Measurements from ENCODE around the gene RSL1D1. TPM values are rescaled to one million over a fixed set of nuclear protein-coding genes. Genes with fewer than 3 reads are reported as not detected.
"Not testable (repeated sequence)": the region's sequence is repeated elsewhere in the genome, so short reads cannot be mapped to it uniquely, and the experiment has no call there.

RSL1D1 gene
- polyA plus RNA-seq, 1 of the 3 experiments (the other 2 are of a cell fraction) = 38.0 TPM

DNA sequence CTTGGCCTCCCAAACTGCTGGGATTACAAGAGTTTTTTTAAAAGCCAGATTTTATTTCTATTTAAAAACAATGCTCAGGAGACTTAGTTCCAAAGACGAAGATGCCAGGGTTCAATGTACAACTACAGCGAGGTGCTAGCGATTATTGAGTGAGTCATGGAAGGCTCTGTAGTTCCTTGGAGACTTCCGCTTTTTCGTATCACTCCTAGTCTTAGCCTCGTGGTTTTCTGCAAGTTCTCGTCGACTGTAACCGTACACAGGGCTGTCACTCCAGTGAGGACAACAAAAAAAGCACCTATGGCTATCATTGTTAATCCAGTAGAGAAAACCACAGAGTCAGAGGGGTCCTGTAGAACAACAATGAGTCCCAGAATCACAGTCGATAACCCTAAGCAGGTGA is 31.5 kb downstream of the RSL1D1 start:
- CTCF ChIA-PET = interaction anchor here (1.5 kb wide), 1 partner anchor 24 kb away, joined by 3 read pairs; no protein-coding TSS in a partner anchor

DNA sequence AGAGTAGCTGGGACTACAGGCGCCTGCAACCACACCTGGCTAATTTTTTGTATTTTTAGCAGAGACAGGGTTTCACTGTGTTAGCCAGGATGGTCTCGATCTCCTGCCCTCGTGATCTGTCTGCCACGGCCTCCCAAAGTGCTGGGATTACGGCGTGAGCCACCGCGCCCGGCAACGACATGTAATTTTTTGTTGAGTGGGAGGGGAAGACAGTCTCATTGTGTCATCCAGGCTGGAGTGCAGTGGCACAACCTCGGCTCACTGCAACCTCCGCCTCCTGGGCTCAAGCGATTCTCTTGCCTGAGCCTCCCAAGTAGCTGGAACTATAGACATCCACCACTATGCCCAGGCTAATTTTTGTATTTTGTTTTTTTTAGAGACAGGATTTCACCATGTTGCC is 32.4 kb downstream of the RSL1D1 start:
- H3K4me3 ChIP-seq (ENCODE audit: low read depth in 2 of 2, low read length in 1 of 2); DNase-seq; H3K27ac ChIP-seq (ENCODE audit: low read depth in 2 of 2, low read length in 1 of 2); H3K36me3 ChIP-seq (replicated peaks in 1 of 2; ENCODE audit: control insufficient read depth in 1 of 2, insufficient read depth in 2 of 2, low read length in 1 of 2); H2AFZ ChIP-seq (ENCODE audit: low read depth); H3K79me2 ChIP-seq (ENCODE audit: insufficient read depth); H3K4me1 ChIP-seq (ENCODE audit: control insufficient read depth in 1 of 2, insufficient read depth in 2 of 2, low read depth in 1 of 2, low read length in 1 of 2); POLR2A ChIA-PET; H3K4me2 ChIP-seq; H3K27me3 ChIP-seq (ENCODE audit: insufficient read depth); H4K20me1 ChIP-seq (ENCODE audit: insufficient read depth); H3F3A ChIP-seq (replicated peaks; ENCODE audit: insufficient read depth); H3K9ac ChIP-seq; H3K9me2 ChIP-seq; H3K9me3 ChIP-seq: not testable (repeated sequence)
- 85% methylated on average over 11 of the region's 13 CpGs for WGBS (ENCODE audit: low lambda C conversion rate)
- CTCF ChIA-PET = interaction anchor here (1.3 kb wide), 1 partner anchor 23 kb away, joined by 4 read pairs; no protein-coding TSS in a partner anchor

More for the DNA sequence above, 31.5 kb downstream of the RSL1D1 start:
- H3K27ac ChIP-seq (ENCODE audit: low read depth in 2 of 2, low read length in 1 of 2) = no peak overlapping the region
- H4K20me1 ChIP-seq (ENCODE audit: insufficient read depth) = no peaks in the 10 kb centered on the region
- H3K4me2 ChIP-seq = no peak overlapping the region
- WGBS (ENCODE audit: low lambda C conversion rate) = 90% methylated on average over 10 of the region's 10 CpGs
- DNase-seq = no peak
- no peaks in the 10 kb centered on the region for H3K36me3 ChIP-seq (replicated peaks in 1 of 2; ENCODE audit: control insufficient read depth in 1 of 2, insufficient read depth in 2 of 2, low read length in 1 of 2)
- H2AFZ ChIP-seq (ENCODE audit: low read depth) = no peak overlapping the region
- POLR2A ChIA-PET = no interaction called here
- no peak overlapping the region for H3K4me3 ChIP-seq (ENCODE audit: low read depth in 2 of 2, low read length in 1 of 2)
- no peaks in the 10 kb centered on the region for H3K9me2 ChIP-seq
- H3F3A ChIP-seq (replicated peaks; ENCODE audit: insufficient read depth) = no peaks in the 10 kb centered on the region
- H3K27me3 ChIP-seq (ENCODE audit: insufficient read depth) = no peaks in the 10 kb centered on the region
- no peaks in the 10 kb centered on the region for H3K79me2 ChIP-seq (ENCODE audit: insufficient read depth)
- TF ChIP-seq, protein P1, sequence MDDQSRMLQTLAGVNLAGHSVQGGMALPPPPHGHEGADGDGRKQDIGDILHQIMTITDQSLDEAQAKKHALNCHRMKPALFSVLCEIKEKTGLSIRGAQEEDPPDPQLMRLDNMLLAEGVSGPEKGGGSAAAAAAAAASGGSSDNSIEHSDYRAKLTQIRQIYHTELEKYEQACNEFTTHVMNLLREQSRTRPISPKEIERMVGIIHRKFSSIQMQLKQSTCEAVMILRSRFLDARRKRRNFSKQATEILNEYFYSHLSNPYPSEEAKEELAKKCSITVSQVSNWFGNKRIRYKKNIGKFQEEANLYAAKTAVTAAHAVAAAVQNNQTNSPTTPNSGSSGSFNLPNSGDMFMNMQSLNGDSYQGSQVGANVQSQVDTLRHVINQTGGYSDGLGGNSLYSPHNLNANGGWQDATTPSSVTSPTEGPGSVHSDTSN (IDR thresholded peaks at IDR 0.05) = no peak
- TF ChIP-seq RFX5 (IDR thresholded peaks at IDR 0.05; ENCODE audit: low read length) (no peak), FOXM1 (IDR thresholded peaks at IDR 0.05; ENCODE audit: low read depth) (no peak), GATA2 (CRISPR knock-in tag; IDR thresholded peaks at IDR 0.05) (no peak), NRF1 (IDR thresholded peaks at IDR 0.05; ENCODE audit: low read depth, low read length) (no peak), FOSL2 (IDR thresholded peaks at IDR 0.05; ENCODE audit: borderline replicate concordance, low read depth) (no peak)
- TF ChIP-seq, protein P2, sequence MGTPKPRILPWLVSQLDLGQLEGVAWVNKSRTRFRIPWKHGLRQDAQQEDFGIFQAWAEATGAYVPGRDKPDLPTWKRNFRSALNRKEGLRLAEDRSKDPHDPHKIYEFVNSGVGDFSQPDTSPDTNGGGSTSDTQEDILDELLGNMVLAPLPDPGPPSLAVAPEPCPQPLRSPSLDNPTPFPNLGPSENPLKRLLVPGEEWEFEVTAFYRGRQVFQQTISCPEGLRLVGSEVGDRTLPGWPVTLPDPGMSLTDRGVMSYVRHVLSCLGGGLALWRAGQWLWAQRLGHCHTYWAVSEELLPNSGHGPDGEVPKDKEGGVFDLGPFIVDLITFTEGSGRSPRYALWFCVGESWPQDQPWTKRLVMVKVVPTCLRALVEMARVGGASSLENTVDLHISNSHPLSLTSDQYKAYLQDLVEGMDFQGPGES (IDR thresholded peaks at IDR 0.05; ENCODE audit: low read depth, low read length) = no peak
- no peak overlapping the region for H3K9ac ChIP-seq
- H3K9me3 ChIP-seq = no peaks in the 10 kb centered on the region
- H3K4me1 ChIP-seq (ENCODE audit: control insufficient read depth in 1 of 2, insufficient read depth in 2 of 2, low read depth in 1 of 2, low read length in 1 of 2) = no peaks in the 10 kb centered on the region; a peak in 1 of 4 replicates

DNA sequence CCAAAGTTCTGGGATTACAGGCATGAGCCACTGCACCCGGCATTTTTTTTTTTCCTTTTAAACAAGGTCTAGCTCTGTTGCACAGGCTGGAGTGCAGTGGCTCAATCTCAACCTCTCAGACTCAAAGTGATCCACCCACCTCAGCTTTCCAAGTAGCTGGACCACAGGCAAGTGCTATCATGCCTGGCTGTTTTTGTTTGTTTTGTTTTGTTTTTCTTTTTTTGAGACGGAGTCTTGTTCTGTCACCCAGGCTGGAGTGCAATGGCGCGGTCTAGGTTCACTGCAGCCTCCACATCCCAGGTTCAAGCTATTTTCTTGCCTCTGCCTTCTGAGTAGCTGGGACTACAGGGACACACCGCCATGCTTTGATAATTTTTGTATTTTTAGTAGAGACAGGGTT is 35.2 kb downstream of the RSL1D1 start:
- DNase-seq = no peak
- H3K27ac ChIP-seq (ENCODE audit: low read depth in 2 of 2, low read length in 1 of 2) = no peak overlapping the region
- no peaks in the 10 kb centered on the region for H3K9me3 ChIP-seq
- no peaks in the 10 kb centered on the region for H3K36me3 ChIP-seq (replicated peaks in 1 of 2; ENCODE audit: control insufficient read depth in 1 of 2, insufficient read depth in 2 of 2, low read length in 1 of 2)
- WGBS (ENCODE audit: low lambda C conversion rate) = 70% methylated on average over 5 of the region's 5 CpGs
- H3K27me3 ChIP-seq (ENCODE audit: insufficient read depth) = no peaks in the 10 kb centered on the region
- H3K4me3 ChIP-seq (ENCODE audit: low read depth in 2 of 2, low read length in 1 of 2) = no peak overlapping the region
- H3K9me2 ChIP-seq = no peaks in the 10 kb centered on the region
- no peak overlapping the region for H3K4me2 ChIP-seq
- POLR2A ChIA-PET = no interaction called here
- H3F3A ChIP-seq (replicated peaks; ENCODE audit: insufficient read depth) = no peaks in the 10 kb centered on the region
- H2AFZ ChIP-seq (ENCODE audit: low read depth) = no peak overlapping the region
- H3K9ac ChIP-seq = no peak overlapping the region
- H4K20me1 ChIP-seq (ENCODE audit: insufficient read depth) = no peaks in the 10 kb centered on the region
- no peaks in the 10 kb centered on the region for H3K4me1 ChIP-seq (ENCODE audit: control insufficient read depth in 1 of 2, insufficient read depth in 2 of 2, low read depth in 1 of 2, low read length in 1 of 2)
- CTCF ChIA-PET = no interaction called here
- H3K79me2 ChIP-seq (ENCODE audit: insufficient read depth) = no peaks in the 10 kb centered on the region
- no peak for TF ChIP-seq TCF12 (IDR thresholded peaks at IDR 0.05)
- TF ChIP-seq, protein P3, sequence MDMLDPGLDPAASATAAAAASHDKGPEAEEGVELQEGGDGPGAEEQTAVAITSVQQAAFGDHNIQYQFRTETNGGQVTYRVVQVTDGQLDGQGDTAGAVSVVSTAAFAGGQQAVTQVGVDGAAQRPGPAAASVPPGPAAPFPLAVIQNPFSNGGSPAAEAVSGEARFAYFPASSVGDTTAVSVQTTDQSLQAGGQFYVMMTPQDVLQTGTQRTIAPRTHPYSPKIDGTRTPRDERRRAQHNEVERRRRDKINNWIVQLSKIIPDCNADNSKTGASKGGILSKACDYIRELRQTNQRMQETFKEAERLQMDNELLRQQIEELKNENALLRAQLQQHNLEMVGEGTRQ (IDR thresholded peaks at IDR 0.05; ENCODE audit: borderline replicate concordance, low read depth, low read length) = no peak
- TF ChIP-seq, protein P4, sequence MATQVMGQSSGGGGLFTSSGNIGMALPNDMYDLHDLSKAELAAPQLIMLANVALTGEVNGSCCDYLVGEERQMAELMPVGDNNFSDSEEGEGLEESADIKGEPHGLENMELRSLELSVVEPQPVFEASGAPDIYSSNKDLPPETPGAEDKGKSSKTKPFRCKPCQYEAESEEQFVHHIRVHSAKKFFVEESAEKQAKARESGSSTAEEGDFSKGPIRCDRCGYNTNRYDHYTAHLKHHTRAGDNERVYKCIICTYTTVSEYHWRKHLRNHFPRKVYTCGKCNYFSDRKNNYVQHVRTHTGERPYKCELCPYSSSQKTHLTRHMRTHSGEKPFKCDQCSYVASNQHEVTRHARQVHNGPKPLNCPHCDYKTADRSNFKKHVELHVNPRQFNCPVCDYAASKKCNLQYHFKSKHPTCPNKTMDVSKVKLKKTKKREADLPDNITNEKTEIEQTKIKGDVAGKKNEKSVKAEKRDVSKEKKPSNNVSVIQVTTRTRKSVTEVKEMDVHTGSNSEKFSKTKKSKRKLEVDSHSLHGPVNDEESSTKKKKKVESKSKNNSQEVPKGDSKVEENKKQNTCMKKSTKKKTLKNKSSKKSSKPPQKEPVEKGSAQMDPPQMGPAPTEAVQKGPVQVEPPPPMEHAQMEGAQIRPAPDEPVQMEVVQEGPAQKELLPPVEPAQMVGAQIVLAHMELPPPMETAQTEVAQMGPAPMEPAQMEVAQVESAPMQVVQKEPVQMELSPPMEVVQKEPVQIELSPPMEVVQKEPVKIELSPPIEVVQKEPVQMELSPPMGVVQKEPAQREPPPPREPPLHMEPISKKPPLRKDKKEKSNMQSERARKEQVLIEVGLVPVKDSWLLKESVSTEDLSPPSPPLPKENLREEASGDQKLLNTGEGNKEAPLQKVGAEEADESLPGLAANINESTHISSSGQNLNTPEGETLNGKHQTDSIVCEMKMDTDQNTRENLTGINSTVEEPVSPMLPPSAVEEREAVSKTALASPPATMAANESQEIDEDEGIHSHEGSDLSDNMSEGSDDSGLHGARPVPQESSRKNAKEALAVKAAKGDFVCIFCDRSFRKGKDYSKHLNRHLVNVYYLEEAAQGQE (IDR thresholded peaks at IDR 0.05; ENCODE audit: low read depth, low read length) = no peak
- TF ChIP-seq POLR2AphosphoS5 (IDR thresholded peaks at IDR 0.05; ENCODE audit: low read depth, low read length) = no peak
- TF ChIP-seq, protein P1 (IDR thresholded peaks at IDR 0.05) = no peak
- TF ChIP-seq JUND (IDR thresholded peaks at IDR 0.05) = no peak
- TF ChIP-seq EP300 (IDR thresholded peaks at IDR 0.05; ENCODE audit: borderline replicate concordance in 1 of 2, low read depth in 1 of 2, low read length in 1 of 2) = no peak
- no peak for TF ChIP-seq TAF1 (IDR thresholded peaks at IDR 0.05; ENCODE audit: borderline replicate concordance, low read depth, low read length)
